ENCODE data around the gene DEPDC7.

Gene DEPDC7

DNA sequence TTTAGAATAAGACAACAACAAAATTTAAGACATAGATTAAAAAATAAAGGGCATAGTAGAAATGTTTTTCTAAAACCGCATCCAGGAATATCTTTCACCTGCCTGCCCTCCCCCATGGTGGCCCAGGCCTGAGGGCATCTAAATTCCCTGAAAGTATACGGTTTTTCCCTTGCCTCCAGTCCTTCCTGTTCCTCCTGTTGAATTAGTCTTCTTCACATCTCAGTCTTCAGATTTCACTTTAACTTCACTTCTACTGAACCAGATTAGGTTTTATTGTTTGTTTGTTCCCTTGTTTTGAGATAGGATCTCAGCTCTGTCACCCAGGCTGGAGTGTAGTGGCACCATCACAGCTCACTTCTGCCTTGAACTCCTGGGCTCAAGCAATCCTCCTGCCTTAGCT is 33.1 kb upstream of the DEPDC7 start:
- Histone ChIP-seq H3K9me3 (replicated peaks in 1 of 2; ENCODE audit: control insufficient read depth in 2 of 2, insufficient read depth in 1 of 2, low read depth in 1 of 2, low read length in 2 of 2) (no peaks in the 10 kb centered on the region), H3K79me1 (ENCODE audit: low read depth, low read length) (peaks cover 2% of the 10 kb centered on the region), H3K4ac (ENCODE audit: low read length) (no peak overlapping the region), H3K36me3 (replicated peaks in 1 of 2; ENCODE audit: control insufficient read depth in 2 of 2, insufficient read depth in 2 of 2, low read length in 2 of 2) (peaks cover 2 to 27% of the 10 kb centered on the region in 2 donors), H3K27me3 (ENCODE audit: control insufficient read depth in 3 of 3, insufficient read depth in 3 of 3, low read depth in 1 of 3, low read length in 3 of 3) (no peaks in the 10 kb centered on the region), H2AFZ (ENCODE audit: low read length) (no peak overlapping the region), H3K4me3 (ENCODE audit: low read length in 2 of 2) (no peak overlapping the region), H4K91ac (ENCODE audit: low read depth, low read length, poor library complexity) (no peak overlapping the region), H3K27ac (replicated peaks; ENCODE audit: low read length) (no peak overlapping the region), H3K9ac (ENCODE audit: low read depth, low read length, poor library complexity) (no peak overlapping the region), H2BK5ac (ENCODE audit: low read length) (no peak overlapping the region), H3K14ac (ENCODE audit: low read length) (no peak overlapping the region), H2BK120ac (ENCODE audit: low read depth, low read length) (no peak overlapping the region), H3K4me1 (ENCODE audit: control insufficient read depth in 2 of 2, insufficient read depth in 1 of 2, low read depth in 1 of 2, low read length in 2 of 2) (no peaks in the 10 kb centered on the region), H4K8ac (ENCODE audit: low read depth, low read length) (no peak overlapping the region), H3K23ac (ENCODE audit: low read depth, low read length, poor library complexity) (no peak overlapping the region), H3K4me2 (ENCODE audit: insufficient read depth, low read length, poor library complexity, severe bottlenecking) (no peak overlapping the region), H2BK12ac (ENCODE audit: low read length) (no peak overlapping the region), H2BK15ac (ENCODE audit: low read length) (no peak overlapping the region), H3K18ac (ENCODE audit: low read length) (no peak overlapping the region), H2AK5ac (ENCODE audit: low read depth, low read length) (no peak overlapping the region)
- WGBS, 2 donors (ENCODE audit: extremely low coverage in 2 of 2, insufficient read length in 2 of 2, insufficient replicate concordance in 1 of 2) = no CpG with 5 or more reads among the region's 2 CpGs
- no peak for DNase-seq (ENCODE audit: low spot score)

DNA sequence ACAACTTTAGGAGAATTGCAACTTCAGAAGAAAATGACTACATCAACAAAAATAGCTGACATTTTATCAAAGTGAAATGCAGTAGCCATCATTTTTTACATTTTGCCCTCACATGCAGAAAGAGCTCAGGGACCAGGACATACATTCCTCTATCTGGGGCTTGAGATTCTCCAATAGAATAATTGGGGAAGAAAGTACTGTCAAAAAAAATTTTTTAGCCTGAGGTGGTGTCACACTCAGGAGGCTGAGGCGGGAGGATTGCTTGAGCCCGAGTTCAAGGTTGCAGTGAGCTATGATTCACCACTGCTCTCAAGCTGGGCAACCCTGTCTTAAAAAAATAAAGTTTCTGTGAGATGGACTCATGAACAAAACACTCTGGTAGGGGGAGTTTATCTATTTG is 32.2 kb upstream of the DEPDC7 start:
- no peak overlapping the region for H2BK5ac ChIP-seq (ENCODE audit: low read length)
- H3K9me3 ChIP-seq (replicated peaks in 1 of 2; ENCODE audit: control insufficient read depth in 2 of 2, insufficient read depth in 1 of 2, low read depth in 1 of 2, low read length in 2 of 2) = no peaks in the 10 kb centered on the region
- H3K14ac ChIP-seq (ENCODE audit: low read length) = no peak overlapping the region
- no peak overlapping the region for H3K18ac ChIP-seq (ENCODE audit: low read length)
- H2BK120ac ChIP-seq (ENCODE audit: low read depth, low read length) = no peak overlapping the region
- no peak for DNase-seq (ENCODE audit: low spot score)
- H3K27ac ChIP-seq (replicated peaks; ENCODE audit: low read length) = no peak overlapping the region
- peaks cover 2 to 18% of the 10 kb centered on the region in 2 donors for H3K36me3 ChIP-seq (replicated peaks in 1 of 2; ENCODE audit: control insufficient read depth in 2 of 2, insufficient read depth in 2 of 2, low read length in 2 of 2)
- no peak overlapping the region for H3K4me2 ChIP-seq (ENCODE audit: insufficient read depth, low read length, poor library complexity, severe bottlenecking)
- no peak overlapping the region for H3K9ac ChIP-seq (ENCODE audit: low read depth, low read length, poor library complexity)
- no CpG with 5 or more reads among the region's 2 CpGs for WGBS, 2 donors (ENCODE audit: extremely low coverage in 2 of 2, insufficient read length in 2 of 2, insufficient replicate concordance in 1 of 2)
- H3K4me1 ChIP-seq (ENCODE audit: control insufficient read depth in 2 of 2, insufficient read depth in 1 of 2, low read depth in 1 of 2, low read length in 2 of 2) = no peaks in the 10 kb centered on the region
- no peak overlapping the region for H2AK5ac ChIP-seq (ENCODE audit: low read depth, low read length)
- no peak overlapping the region for H2BK12ac ChIP-seq (ENCODE audit: low read length)
- H2AFZ ChIP-seq (ENCODE audit: low read length) = no peak overlapping the region
- H2BK15ac ChIP-seq (ENCODE audit: low read length) = no peak overlapping the region
- H3K27me3 ChIP-seq (ENCODE audit: control insufficient read depth in 3 of 3, insufficient read depth in 3 of 3, low read depth in 1 of 3, low read length in 3 of 3) = no peaks in the 10 kb centered on the region
- H4K91ac ChIP-seq (ENCODE audit: low read depth, low read length, poor library complexity) = no peak overlapping the region
- H3K4me3 ChIP-seq (ENCODE audit: low read length in 2 of 2) = no peak overlapping the region
- no peak overlapping the region for H4K8ac ChIP-seq (ENCODE audit: low read depth, low read length)
- no peak overlapping the region for H3K4ac ChIP-seq (ENCODE audit: low read length)
- no peak overlapping the region for H3K23ac ChIP-seq (ENCODE audit: low read depth, low read length, poor library complexity)
- H3K79me1 ChIP-seq (ENCODE audit: low read depth, low read length) = peaks cover 2% of the 10 kb centered on the region

DNA sequence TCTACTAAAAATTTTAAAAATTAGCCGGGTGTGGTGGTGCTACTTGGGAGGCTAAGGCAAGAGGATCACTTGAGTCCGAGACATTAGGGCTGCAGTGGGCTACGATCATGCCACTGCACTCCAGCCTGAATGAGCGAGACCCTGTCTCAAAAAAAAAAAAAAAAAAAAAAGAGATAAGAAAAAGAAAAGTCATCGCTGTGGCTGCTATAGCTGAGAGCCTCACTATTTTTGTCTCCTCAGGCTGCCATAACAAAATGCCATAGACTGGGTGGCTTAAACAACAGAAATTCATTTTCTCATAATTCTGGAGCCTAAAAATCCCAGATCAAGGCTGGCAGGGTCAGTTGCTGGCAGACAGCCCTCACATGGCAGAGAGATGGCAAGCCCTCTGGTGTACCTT is 30.1 kb upstream of the DEPDC7 start:
- no peaks in the 10 kb centered on the region for H3K27me3 ChIP-seq (ENCODE audit: control insufficient read depth in 3 of 3, insufficient read depth in 3 of 3, low read depth in 1 of 3, low read length in 3 of 3)
- WGBS, 2 donors (ENCODE audit: extremely low coverage in 2 of 2, insufficient read length in 2 of 2, insufficient replicate concordance in 1 of 2) = no CpG with 5 or more reads among the region's 5 CpGs
- no peak overlapping the region for H3K27ac ChIP-seq (replicated peaks; ENCODE audit: low read length)
- no peak overlapping the region for H3K23ac ChIP-seq (ENCODE audit: low read depth, low read length, poor library complexity)
- H2BK15ac ChIP-seq (ENCODE audit: low read length) = no peak overlapping the region
- H3K4ac ChIP-seq (ENCODE audit: low read length) = no peak overlapping the region
- peaks cover 2% of the 10 kb centered on the region for H3K79me1 ChIP-seq (ENCODE audit: low read depth, low read length)
- no peak overlapping the region for H2BK5ac ChIP-seq (ENCODE audit: low read length)
- no peak for DNase-seq (ENCODE audit: low spot score)
- H2AK5ac ChIP-seq (ENCODE audit: low read depth, low read length) = no peak overlapping the region
- H3K4me1 ChIP-seq (ENCODE audit: control insufficient read depth in 2 of 2, insufficient read depth in 1 of 2, low read depth in 1 of 2, low read length in 2 of 2) = no peaks in the 10 kb centered on the region
- no peak overlapping the region for H3K4me3 ChIP-seq (ENCODE audit: low read length in 2 of 2)
- H4K91ac ChIP-seq (ENCODE audit: low read depth, low read length, poor library complexity) = no peak overlapping the region
- no peak overlapping the region for H3K4me2 ChIP-seq (ENCODE audit: insufficient read depth, low read length, poor library complexity, severe bottlenecking)
- no peak overlapping the region for H3K9ac ChIP-seq (ENCODE audit: low read depth, low read length, poor library complexity)
- H3K9me3 ChIP-seq (replicated peaks in 1 of 2; ENCODE audit: control insufficient read depth in 2 of 2, insufficient read depth in 1 of 2, low read depth in 1 of 2, low read length in 2 of 2) = no peaks in the 10 kb centered on the region
- H2BK12ac ChIP-seq (ENCODE audit: low read length) = no peak overlapping the region
- no peak overlapping the region for H3K14ac ChIP-seq (ENCODE audit: low read length)
- H2BK120ac ChIP-seq (ENCODE audit: low read depth, low read length) = no peak overlapping the region
- H3K36me3 ChIP-seq (replicated peaks in 1 of 2; ENCODE audit: control insufficient read depth in 2 of 2, insufficient read depth in 2 of 2, low read length in 2 of 2) = no peaks in the 10 kb centered on the region
- H4K8ac ChIP-seq (ENCODE audit: low read depth, low read length) = no peak overlapping the region
- H3K18ac ChIP-seq (ENCODE audit: low read length) = no peak overlapping the region
- H2AFZ ChIP-seq (ENCODE audit: low read length) = no peak overlapping the region

DNA sequence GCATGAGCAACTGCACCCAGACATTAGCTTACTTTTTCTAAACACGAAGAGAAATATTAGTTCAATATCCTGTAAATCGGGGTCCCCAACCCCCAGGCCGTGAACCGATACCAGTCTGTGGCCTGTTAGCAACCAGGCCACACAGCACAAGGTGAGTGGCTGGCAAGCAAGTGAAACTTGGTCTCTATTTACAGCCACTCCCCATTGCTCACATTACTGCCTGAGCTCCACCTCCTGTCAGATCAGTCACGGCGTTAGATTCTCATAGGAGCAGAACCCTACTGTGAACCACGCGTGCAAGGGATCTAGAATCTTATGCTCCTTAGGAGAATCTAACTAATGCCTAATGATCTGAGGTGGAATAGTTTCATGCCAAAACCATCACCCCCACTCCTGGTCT is 27.8 kb upstream of the DEPDC7 start:
- Histone ChIP-seq H2BK12ac (ENCODE audit: low read length) (no peak overlapping the region), H3K4me2 (ENCODE audit: insufficient read depth, low read length, poor library complexity, severe bottlenecking) (no peak overlapping the region), H3K9ac (ENCODE audit: low read depth, low read length, poor library complexity) (no peak overlapping the region), H2BK120ac (ENCODE audit: low read depth, low read length) (no peak overlapping the region), H3K18ac (ENCODE audit: low read length) (no peak overlapping the region), H3K36me3 (replicated peaks in 1 of 2; ENCODE audit: control insufficient read depth in 2 of 2, insufficient read depth in 2 of 2, low read length in 2 of 2) (no peaks in the 10 kb centered on the region), H3K14ac (ENCODE audit: low read length) (no peak overlapping the region), H2BK5ac (ENCODE audit: low read length) (no peak overlapping the region), H2AFZ (ENCODE audit: low read length) (no peak overlapping the region), H3K4me1 (ENCODE audit: control insufficient read depth in 2 of 2, insufficient read depth in 1 of 2, low read depth in 1 of 2, low read length in 2 of 2) (no peaks in the 10 kb centered on the region), H4K91ac (ENCODE audit: low read depth, low read length, poor library complexity) (no peak overlapping the region), H2AK5ac (ENCODE audit: low read depth, low read length) (no peak overlapping the region), H3K23ac (ENCODE audit: low read depth, low read length, poor library complexity) (no peak overlapping the region), H3K9me3 (replicated peaks in 1 of 2; ENCODE audit: control insufficient read depth in 2 of 2, insufficient read depth in 1 of 2, low read depth in 1 of 2, low read length in 2 of 2) (peaks cover 0 to 5% of the 10 kb centered on the region in 2 donors), H3K27me3 (ENCODE audit: control insufficient read depth in 3 of 3, insufficient read depth in 3 of 3, low read depth in 1 of 3, low read length in 3 of 3) (no peaks in the 10 kb centered on the region), H3K79me1 (ENCODE audit: low read depth, low read length) (no peaks in the 10 kb centered on the region), H3K27ac (replicated peaks; ENCODE audit: low read length) (no peak overlapping the region), H4K8ac (ENCODE audit: low read depth, low read length) (no peak overlapping the region), H3K4ac (ENCODE audit: low read length) (no peak overlapping the region), H3K4me3 (ENCODE audit: low read length in 2 of 2) (no peak overlapping the region), H2BK15ac (ENCODE audit: low read length) (no peak overlapping the region)
- no peak for DNase-seq (ENCODE audit: low spot score)
- no CpG with 5 or more reads among the region's 8 CpGs for WGBS, 2 donors (ENCODE audit: extremely low coverage in 2 of 2, insufficient read length in 2 of 2, insufficient replicate concordance in 1 of 2)

Measured in neuronal stem cell (in vitro differentiated cells).